GM21528 (cell line): Measurements from ENCODE around the gene RSBN1.
A peak's percentile ranks its signal among the peaks of the same experiment; 100 is the strongest.
"Not testable (repeated sequence)": the region's sequence is repeated elsewhere in the genome, so short reads cannot be mapped to it uniquely, and the experiment has no call there.

ENCODE experiments used
- ATAC-seq: cut with Tn5 transposase; IDR thresholded peaks from one replicate; pipeline ENCODE4 v1.9.1; 2021; ENCODE audit warnings: mild to moderate bottlenecking, moderate library complexity; ENCODE audit not compliant: unreplicated experiment, low FRiP score

RSBN1 gene

DNA sequence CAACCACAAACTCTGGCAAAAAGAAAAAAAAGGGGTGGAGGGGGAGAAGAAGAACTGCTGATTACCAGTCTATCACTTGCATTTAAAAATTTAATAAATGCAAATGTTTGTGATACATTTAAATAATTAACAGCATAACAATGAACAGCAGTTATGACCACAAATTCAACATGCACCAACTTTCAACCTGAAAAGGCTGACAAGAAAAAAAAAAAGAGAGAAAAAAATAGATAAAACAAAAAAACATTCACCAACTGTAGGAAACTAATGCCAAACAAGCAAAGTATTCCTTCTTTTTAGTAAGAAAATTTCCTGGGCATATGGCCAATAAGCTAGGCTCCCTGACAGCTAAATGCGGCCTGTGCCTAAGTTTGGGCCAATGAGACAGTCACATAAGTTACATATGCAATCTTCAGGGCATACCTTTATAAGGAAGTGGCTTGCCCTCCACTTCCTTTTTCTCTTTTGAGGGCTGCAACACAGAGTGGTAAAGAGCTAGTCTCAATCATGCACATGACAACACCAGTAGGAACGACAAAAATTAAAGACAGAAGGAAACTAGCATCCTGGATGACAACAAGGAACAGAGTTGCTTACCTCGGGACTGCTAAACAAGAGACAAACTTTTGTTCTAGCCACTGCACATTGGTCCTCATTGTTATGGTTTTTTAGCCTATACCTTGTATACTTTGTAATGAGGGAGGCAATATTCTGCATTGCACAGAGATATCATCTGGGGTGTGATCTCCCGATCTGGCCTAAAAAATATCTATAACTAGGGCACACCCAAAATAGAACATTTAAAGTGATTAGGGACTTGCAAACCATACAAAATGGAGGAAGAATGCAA is 28.8 kb downstream of the RSBN1 start:
- peak; percentile 81 for ATAC-seq

DNA sequence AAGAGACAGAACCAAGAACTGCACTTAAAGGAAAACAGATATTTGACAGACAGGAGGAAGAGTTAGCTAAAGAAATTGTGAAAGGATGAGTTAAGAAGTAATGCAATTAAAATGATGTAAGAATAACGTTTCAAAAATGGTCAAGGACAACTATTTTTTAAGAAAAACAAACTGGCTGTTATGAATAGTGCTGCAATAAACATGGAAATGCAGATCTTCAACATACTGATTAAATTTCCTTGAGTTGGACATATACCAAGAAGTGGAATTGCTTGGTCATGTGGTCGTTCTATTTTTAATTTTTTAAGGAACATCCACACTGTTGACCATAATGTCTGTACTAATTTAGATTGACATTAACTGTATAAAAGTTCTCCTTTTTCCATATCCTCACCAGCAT is 29.9 kb downstream of the RSBN1 start:
- no peak for ATAC-seq

DNA sequence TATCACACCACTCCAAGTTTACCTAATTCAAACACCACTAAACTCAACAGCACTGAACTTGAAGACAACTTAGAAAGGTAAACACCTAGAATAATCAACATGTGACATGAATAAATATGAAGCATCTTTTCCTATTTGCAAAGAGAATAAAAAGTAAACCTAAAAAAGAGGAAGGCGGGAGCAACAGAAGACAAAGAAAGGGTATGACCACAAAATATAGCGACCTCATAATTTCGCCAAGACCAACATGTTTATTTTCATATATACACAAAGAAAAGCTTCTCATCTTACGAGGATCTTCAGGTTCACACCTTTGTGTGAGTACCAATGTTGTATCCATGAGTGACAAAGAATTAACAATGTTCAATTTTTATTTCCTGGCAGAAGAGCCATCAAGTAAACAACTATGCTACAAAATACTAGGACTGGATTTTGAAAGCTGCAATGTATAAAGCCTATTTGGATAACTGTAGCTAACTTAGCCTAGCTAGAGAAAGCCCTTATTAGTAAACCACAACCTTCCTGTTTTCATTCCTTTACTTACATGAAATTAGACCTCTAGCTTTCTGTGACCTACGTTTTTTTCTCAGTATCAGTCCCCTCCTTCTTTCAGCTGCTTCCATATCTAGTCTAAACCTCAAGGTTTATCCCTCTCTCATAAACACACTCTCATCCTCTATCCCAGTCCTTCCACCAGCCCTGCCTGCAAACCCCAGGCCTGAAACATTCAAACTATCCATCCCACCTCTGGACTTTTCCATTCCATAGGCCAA is 31.7 kb downstream of the RSBN1 start:
- no peak for ATAC-seq

DNA sequence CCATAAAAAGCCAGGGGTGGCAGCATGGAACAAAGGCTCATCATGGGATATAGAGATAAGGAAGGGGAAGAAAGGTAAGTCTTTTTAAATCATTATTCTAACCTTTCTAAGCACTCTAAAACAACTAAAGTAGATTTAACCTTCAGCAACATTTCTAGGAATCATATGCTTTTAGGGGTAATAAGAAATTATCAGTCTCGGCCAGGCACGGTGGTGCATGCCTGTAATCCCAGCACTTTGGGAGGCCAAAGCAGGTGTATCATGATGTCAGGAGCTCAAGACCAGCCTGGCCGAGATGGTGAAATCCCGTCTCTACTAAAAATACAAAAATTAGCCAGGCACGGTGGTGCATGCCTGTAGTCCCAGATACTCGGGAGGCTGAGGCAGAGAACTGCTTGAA is 32.7 kb downstream of the RSBN1 start:
- no peak for ATAC-seq

DNA sequence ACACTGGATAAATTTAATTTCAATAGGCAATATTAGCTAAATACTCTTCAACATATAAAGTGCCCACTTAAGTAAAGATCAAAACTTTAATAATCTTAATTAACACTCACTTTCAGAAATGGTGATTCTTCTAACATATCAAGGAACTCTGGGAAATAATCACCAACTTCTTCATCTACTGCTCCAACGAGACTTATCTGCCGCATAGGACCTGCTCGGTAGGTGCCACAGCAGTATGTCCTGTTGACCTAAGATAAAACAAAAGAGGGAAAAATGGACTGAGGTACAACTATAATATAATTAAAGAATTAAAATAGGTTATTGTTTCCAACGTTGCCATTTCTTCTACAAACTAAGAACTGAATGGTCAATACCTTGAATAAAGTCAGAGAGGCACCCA is 34.7 kb downstream of the RSBN1 start:
- no peak for ATAC-seq

DNA sequence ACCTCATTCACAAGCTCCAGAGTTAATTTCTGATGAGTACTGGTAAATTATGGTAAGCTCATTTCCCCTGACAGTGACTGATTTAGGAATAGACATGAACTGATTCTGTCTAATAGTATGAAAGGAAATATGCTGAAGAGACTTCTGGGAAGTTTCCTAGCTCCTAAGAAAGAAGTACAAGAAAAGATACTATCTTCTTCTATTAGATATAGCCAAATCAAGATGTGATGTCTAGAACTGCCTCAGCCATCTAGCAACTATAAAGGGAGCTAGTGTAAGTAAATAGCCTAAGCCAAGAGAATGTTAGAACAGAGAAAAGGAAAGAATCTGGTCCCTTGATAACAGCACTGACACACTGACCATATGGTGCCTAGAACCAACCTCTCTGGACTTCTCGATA is 42.2 kb downstream of the RSBN1 start:
- ATAC-seq = no peak

DNA sequence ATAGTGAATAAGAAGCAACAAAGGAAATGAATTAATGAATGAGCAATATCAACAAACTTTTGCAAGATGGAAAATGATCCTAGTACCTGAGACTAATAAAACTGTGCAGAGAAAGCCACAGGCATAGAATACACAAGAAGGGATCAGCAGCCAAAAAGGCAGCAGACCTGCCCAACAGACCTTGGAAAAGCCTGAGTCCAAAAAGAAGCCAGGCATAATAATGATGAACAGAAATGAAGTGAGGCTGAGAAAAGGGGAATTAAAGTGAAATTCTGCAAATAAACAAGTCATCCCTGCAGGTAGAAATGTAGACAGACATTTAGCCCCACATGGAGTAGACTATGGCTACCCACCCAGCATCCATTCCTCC is 42.7 kb downstream of the RSBN1 start:
- ATAC-seq = no peak

DNA sequence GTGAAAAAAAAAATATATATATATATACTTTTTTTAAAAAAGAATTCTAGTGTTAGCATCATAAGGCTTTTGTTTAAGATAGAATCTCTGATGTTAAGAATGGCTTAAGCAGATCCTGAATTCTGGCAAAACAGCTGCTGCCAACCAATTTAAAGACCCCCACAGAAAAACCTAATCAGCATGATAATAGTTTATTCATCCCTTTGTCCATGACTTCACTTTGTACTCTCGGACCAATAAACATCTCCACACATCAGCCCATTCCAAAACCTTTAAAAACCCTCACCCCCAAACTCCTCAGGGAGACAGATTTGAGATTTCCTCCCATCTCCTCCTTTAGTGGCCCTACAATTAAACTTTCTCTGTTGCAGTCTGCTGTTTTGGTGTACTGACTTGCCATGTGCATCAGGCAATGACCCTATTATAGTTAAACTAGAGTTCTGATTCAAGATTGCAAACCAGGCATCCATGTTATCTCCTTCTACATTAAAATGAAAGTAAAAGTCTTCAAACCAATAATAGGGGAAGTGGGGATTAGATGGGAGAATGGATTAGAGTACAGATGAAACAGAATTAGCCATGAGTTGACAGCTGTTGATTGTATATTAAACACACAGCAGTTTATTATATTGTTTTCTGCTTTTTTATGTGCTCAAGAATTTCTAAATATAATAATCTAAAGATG is 43.2 kb downstream of the RSBN1 start:
- ATAC-seq = no peak

DNA sequence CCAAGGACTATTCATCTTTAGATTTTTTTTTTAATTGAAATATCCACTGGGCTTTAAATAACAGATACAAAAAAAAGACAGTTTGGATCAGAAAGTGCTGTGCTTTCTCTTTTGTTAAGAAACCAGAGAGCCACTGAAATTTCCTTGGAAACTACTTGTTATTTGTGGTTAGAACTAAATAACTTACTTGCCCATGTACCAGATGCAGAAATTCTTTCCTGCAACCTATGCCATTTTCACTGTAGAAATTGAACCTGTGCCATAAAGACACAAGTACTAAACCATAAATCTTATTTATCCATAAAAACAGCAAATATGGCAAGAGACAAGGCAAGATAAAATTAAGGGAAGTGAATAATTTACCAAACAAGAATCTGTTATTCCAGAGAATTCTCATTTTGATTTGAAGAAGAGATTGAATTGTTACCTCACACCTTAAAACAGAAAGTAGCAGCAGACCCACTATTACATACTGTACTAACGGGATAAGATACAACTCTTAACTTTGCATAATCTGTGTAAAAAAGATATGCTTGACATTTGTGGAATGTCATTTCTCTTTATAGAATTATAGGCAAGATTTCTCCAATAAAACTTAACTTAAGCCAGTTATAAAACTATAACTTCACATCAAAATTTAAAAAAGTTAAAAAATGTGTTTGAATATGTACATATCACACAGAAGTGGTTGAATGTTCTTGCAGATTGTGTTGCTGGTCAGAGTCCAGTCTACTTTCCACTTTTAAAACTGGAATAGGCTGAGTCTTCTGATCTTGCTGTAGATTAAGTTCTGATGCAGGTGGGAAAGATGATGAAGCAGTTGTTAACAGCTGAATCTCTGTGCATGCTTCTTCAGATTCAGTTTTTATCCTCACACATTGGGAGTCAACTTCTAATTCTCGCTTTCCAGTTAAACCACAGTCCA is 46.7 kb downstream of the RSBN1 start:
- ATAC-seq = no peak

DNA sequence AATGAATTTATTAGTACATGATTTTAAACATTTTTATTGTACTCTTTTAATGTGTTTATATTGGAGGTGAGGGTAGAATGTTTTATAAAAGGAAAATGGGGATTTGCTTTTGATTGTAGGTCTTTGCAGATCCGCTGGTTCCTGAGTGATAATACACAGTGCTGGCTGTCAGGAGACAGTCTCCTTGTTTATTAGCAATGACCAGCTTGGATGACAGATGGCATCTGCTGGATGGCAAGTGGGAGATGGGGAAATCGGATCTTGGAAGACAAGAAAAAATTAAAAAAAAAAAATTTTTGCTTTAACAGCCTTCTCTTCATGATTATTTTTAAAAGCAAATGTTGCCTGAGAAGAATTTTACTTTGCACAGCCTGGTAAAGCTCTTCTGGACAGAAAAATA is 48.6 kb downstream of the RSBN1 start:
- ATAC-seq = no peak

DNA sequence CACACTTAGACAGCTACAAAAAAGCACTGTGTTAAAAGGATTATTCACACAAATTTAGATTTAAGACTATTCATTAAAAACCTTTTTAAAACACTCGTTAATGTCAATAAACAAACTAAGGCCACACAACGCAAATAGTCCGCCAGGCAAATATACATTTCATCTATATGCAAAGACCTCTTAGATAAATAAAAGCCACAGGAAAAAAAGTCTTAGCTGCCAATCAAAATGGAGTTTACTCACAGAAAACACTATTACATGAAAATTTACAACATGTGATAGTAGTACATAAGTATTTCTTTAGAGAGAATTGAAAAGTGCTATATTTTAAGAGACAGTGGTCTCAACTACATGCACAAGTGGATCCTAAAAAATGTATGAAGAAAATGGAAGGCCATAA is 50.3 kb downstream of the RSBN1 start:
- no peak for ATAC-seq

DNA sequence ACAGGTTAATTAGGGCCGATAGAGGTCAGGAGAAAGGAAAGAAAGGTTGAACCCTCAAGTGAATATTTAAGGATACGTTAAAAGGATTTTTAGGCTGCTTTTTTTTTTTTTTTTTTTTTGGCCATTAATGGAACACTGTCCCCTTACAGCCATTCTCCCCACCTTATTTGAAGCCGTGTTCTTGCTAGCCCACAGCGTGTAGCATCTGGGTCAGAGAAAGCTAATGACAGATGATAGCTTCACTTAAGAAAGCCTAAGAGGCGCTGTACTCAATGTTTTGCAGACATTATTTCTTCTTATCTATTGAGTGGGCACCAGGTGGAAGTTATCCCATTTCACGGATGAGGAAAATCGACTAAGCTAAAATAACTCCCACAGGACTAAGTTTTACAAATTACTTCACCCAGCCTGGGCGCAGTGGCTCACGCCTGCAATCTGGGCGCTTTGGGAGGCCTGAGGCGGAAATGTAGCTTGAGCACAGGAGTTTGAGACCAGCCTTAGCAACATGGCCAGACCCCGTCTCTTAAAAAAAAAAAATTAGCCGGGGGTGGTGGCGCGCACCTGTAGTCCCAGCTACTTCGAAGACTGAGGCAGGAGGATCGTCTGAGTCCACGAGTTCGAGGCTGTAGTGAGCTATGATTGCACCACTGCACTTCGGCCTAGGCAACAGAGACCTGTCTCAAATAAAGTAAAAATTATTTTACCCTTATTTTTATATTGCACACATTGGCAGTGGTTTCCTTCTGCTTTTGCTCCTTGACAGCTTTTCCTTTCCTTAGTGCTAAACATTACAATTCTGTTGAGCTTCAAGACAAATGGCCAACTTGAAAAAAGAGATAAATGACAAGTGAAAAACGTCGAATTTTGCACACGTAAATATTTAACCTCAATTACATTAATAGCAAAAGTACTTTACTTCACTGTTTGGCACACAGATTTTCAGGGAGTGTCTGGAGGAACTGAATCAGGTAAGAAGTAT is 51.9 kb downstream of the RSBN1 start:
- ATAC-seq = no peak

DNA sequence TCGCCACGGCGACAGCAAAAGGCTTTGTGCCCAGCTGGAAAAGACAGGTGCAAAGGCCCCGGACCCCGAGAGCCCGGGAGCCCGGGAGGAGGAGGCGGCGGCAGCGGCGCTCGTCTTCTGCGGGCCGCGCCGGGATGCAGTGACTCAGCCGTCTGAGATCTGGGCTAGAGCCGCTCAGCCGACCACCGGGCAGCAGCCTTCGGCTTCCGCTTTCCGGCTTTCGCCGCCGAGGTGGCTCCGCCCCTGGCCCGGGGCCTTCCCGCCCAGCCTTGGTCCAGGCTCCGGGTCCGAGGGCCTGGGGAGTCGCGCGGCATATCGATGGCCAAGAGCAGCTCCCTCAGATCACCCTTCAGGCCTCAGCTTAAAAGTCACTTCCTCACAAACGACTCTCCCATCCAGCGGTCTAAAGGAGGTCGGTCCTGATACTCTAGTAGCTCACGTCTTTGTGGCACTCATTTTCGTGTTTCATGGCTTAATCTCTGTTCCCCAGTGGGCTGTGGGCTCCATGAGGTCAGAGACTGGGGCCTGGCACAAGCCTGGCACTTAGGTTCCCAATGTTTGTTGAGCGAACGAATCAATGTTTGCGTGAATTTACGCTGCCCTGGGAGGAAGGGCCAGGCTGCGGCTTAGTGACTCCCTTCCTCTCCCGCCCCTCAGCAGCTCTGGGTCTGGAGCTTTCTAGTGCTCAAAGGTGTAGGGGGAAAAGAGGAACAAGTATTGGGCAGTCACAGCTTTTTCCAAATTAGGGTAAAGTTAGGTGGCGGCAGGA is 52.8 kb downstream of the RSBN1 start, which contains the start of gene PHTF1:
Gene PHTF1 (minus strand): TSS at position 154 of the 769 bp plus-strand sequence. CDS start 783 bp downstream, outside the sequence.
- peak; percentile 90 for ATAC-seq

DNA sequence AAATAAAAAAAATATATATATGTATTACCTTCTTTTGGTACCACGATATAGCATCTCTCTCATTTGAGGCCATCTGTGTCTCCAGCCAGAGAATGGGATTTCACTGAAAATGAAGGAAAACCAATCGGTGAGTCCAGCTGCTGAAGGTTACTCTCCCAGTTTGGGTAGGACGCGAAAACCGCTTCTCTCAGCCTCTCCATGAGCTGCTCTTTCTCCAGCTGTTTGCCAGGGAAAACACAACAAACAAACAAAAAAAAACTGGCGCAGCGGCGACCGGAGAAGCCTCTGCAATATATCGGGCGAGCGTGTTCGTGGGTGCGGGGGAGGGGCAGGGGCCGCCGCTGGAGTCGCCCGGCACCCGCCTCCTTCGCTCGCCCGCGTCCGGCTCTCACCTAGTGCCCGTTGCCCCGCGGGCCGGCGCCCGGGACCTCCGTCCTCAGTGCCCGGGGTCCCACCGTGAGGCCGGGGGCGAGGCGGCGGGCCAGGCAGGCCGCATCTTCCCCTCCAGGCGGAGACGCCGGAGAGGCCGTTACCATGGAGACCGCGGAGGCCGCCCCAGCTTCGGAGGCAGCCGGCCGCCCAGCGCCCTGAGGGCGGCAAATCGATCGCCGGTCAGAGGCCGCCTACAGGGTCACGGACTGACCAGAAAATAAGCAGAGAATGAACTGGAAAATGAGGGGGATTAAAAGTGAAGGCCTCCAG is 53.5 kb downstream of the RSBN1 start:
- peak; percentile 48 for ATAC-seq

DNA sequence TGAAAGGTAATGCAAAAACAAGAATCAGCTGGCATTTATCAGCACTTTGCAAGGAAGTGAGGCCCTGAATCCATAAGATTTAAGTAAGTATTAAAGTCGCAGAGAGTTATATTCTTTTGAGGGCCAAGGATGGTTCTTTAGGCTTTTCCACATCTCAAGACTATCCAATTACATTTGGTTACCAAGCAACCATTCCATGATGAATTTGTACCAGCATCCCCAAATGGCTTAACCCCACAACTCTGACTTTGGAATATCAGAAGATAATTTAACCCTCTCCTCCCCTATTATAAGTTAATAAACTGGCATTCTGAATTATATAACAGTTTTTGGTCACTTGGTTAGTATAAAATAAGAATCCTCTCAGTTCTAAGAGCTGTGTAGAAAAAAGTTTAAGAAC is 55.8 kb downstream of the RSBN1 start:
- ATAC-seq = no peak

DNA sequence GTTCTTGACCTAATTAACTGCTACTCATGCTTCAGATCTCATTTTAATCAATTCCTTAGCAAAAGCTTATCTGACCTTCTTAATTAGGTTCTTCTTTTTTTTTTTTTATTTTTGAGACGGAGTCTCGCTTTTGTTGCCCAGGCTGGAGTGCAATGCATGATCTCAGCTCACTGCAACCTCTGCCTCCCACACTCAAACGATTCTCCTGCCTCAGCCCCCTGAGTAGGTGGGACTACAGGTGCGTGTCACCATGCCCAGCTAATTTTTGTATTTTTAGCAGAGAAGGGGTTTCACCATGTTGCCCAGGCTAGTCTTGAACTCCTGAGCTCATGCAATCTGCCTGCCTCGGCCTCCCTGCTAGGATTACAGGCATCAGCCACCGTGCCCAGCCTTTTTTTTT is 58.9 kb downstream of the RSBN1 start:
- not testable (repeated sequence) for ATAC-seq

DNA sequence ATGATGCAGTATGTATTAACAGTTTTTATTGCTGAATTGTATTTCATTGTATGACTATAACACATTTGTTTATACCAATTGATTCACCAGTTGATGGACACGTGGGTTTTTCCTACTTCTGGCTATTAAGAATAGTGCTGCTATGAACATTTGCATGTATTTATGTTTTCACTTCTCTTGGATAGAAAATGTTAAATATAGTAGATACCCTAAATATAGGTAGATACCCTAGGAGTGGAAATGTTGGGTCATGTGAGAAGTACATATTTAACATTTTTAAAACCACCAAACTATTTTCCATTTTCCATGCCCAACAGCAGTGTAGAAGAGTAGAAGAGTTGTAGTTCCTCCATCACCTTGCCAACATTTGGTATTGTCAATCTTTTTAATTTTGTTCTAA is 60.8 kb downstream of the RSBN1 start:
- ATAC-seq = no peak

DNA sequence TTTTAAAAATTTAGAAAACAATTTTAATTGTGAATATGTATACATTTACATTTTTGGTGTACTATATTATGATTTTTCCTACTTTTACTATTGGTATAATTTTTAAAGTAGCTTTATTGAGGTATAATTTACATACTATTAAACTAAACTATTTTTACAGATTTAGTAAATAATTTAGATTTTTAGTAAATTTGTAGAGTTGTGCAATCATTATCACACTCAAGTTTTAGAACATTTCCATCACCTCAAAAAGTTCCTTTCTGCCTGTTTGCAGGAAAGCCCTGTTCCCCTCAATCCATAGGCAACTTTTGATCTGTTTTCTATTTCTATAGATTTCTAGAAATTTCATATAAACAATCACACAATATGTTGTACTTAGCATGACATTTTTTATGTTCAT is 61.2 kb downstream of the RSBN1 start:
- ATAC-seq = no peak
